Fibroblast of villous mesenchyme (primary cell): ENCODE measurements around the gene MED20. TPM values are rescaled to one million over a fixed set of nuclear protein-coding genes. Genes with fewer than 3 reads are reported as not detected.

Experiments
- DNase-seq: peaks from one replicate; pipeline ENCODE4 v3.0.0-alpha.2; 2010; ENCODE audit warnings: low read depth
- H3K4me3 ChIP-seq: 2 replicates; pipeline ENCODE4 v1.5.1; 2011; ENCODE audit warnings: low read depth, mild to moderate bottlenecking, low read length
- CTCF ChIP-seq: IDR thresholded peaks from 2 replicates; pipeline ENCODE4 v1.5.1; 2012; ENCODE audit warnings: low read depth, mild to moderate bottlenecking, low read length; ENCODE audit not compliant: insufficient read depth
- total RNA-seq: library from RNA; depleted of rRNA; stranded (reverse); fragments of >200 nt; gene quantifications from 2 replicates; pipeline ENCODE4 v1.2.3, GENCODE V29; 2012

The MED20 gene
- total RNA-seq, 1 donor, result 40.2 TPM

GRCh38 chr6:41929924-41930323 lies 9.0 kb upstream of the MED20 start:
- no peak overlapping the region for H3K4me3 ChIP-seq
- DNase-seq, result no peak
- no peak for TF ChIP-seq CTCF

GRCh38 chr6:41927253-41927652 lies 6.3 kb upstream of the MED20 start:
- no peak for DNase-seq
- no peak for TF ChIP-seq CTCF
- H3K4me3 ChIP-seq, result no peak overlapping the region

DNA sequence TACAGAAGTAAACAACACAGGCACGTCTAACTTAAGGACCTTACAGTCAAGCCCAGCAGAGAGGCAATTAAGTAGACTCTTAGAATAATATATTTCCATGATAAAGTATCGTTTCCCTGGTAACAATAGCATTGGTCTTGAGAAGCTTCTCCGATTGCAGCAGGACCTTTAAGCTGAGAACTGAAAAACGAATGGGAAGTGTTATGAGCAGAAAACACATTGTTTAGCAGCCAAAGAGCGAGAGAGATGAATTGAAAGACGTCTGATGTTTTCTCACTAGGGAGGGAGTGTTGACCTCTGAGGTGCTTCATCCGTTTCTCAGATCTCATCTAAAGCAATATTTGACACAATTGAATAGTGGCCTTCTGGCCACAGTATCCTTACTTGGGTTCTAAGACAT lies 1.2 kb upstream of the MED20 start:
- no peak for TF ChIP-seq CTCF
- peak overlapping the region; percentile 98 for H3K4me3 ChIP-seq
- peak; percentile 12 for DNase-seq

DNA sequence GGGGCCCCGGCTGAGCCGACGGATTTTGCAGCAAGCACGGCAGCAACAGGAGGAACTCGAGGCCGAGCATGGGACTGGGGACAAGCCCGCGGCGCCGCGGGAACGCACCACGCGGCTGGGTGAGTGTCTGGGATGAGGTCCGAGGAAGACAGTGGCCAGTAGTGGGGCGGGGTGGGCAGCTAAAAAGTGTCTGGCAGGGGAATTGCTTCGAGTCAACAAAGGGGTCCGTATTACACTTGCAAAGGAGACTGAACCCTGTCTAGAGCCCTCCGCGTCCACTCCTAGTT lies 716 bp upstream of the MED20 start:
- no peak for TF ChIP-seq CTCF
- peak overlapping the region; percentile 98 for H3K4me3 ChIP-seq
- DNase-seq, result no peak

DNA sequence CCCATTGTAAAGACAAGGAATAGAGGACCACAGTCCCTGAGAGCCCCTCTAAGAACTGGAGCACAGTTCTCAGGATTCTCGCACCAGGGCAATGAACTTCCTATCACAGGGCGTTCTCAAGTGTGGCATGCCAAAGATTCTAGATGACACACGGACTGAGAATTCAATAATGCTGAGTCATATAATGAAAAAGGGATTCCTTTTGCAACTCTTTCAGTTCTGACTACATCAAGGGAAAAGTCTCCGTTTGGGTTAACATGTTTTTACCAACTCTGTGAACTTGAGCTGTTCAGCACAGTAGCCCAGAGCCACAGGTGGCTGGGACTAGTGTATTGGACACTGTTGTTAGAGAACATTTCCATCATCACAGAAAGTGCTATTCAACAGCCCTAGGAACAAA lies 3.4 kb downstream of the MED20 start:
- H3K4me3 ChIP-seq, result no peak overlapping the region

DNA sequence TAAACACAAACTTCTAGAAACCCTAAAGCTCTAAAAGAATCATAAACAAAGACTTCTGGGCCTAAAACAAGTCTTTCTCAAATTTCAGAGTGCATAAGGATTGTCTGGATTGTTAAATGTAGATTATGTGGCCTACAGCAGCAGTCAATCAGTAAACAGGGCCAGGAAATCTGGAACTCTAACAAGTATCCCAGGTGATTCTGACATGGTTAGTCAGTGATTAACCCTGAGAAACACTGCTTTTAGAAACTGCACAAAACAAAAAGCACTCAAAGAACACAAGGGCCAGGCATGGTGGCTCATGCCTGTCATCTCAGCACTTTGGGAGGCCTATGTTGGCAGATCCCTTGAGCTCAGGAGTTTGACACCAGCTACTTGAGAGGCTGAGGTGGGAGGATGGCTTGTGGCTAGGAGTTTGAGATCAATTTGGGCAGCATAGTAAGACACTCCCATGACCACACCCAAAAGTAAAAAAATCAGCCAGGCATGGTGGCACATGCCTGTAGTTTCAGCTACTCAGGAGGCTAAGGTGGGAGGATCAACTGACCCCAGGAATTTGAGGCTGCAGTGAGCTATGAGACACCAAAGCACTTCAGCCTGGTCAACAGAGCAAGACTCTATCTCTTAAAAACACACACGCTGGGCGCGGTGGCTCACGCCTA lies 5.9 kb downstream of the MED20 start:
- H3K4me3 ChIP-seq, result no peak overlapping the region
- DNase-seq, result no peak
- TF ChIP-seq CTCF, result no peak

More for the DNA sequence above, 3.4 kb downstream of the MED20 start:
- no peak for TF ChIP-seq CTCF
- DNase-seq, result peak; percentile 88

DNA sequence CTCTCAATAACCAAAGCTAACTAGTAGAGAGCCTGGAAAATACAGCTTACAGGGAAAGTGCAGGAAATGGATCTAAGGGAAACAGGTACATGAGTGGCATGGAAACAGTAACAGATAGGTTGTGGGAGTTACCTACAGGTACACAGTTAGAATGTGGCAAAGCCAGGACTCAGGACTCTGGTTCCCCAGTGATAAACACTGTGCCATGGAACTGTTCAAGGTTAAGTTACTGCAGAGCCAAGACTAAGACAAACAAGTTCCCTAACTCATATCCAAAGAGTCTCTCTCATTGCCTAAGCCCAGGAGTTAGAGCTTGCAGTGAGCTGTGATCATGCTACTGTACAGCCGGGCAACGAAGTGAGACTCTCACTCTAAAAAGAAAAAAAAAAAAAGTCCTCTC lies 6.6 kb downstream of the MED20 start:
- no peak overlapping the region for H3K4me3 ChIP-seq
- DNase-seq, result no peak
- no peak for TF ChIP-seq CTCF
